ENCODE measurements around the gene FAT3. TPM values are rescaled to one million over a fixed set of nuclear protein-coding genes. Genes with fewer than 3 reads are reported as not detected.
A peak's percentile ranks its signal among the peaks of the same experiment; 100 is the strongest.

Gene FAT3
- total and polyA plus RNA-seq, 2 donors (not counting 1 experiment from before 2014, with no cell fraction given), result 3.9 to 5.9 TPM

GRCh38 chr11:92266806-92267205 lies 42.2 kb downstream of the FAT3 start:
- H3K27me3 ChIP-seq (ENCODE audit: control insufficient read depth, insufficient read depth, low read length), result no peaks in the 10 kb centered on the region
- DNase-seq (ENCODE audit: low read depth in 2 of 2), result no peak
- no peaks in the 10 kb centered on the region for H3K79me2 ChIP-seq (ENCODE audit: control insufficient read depth, insufficient read depth, low read length)
- peaks cover 6% of the 10 kb centered on the region for H3K4me1 ChIP-seq (ENCODE audit: control insufficient read depth, extremely low read depth, insufficient read depth, low read length)
- H3K4me3 ChIP-seq (replicated peaks in 1 of 4; ENCODE audit: control extremely low read depth in 1 of 4, insufficient read depth in 1 of 4, low read depth in 3 of 4, low read length in 4 of 4), result no peak overlapping the region
- H3K9me3 ChIP-seq (ENCODE audit: control insufficient read depth, insufficient read depth, low read depth, low read length), result no peaks in the 10 kb centered on the region
- no peak overlapping the region for H2AFZ ChIP-seq (ENCODE audit: low read length)
- no peak overlapping the region for H3K4me2 ChIP-seq (ENCODE audit: extremely low read depth, insufficient read depth, low read length)
- no peak overlapping the region for H3K27ac ChIP-seq (ENCODE audit: insufficient read depth, low read length)
- TF ChIP-seq CTCF (conservative IDR thresholded peaks at IDR 0.05 in 1 of 2, IDR thresholded peaks at IDR 0.05 in 1 of 2; ENCODE audit: low read depth in 1 of 2, low read length in 2 of 2), result no peak
- TF ChIP-seq EZH2 (IDR thresholded peaks at IDR 0.05; ENCODE audit: low read length, missing control alignments), result no peak
- no peak overlapping the region for H3K9ac ChIP-seq (ENCODE audit: insufficient read depth, low read length)
- no peaks in the 10 kb centered on the region for H4K20me1 ChIP-seq (ENCODE audit: control insufficient read depth, extremely low read depth, insufficient read depth, low read length)
- no peaks in the 10 kb centered on the region for H3K36me3 ChIP-seq (ENCODE audit: control insufficient read depth, insufficient read depth, low read length)

GRCh38 chr11:92267278-92267677 lies 42.7 kb downstream of the FAT3 start:
- Histone ChIP-seq H3K4me3 (replicated peaks in 1 of 4; ENCODE audit: control extremely low read depth in 1 of 4, insufficient read depth in 1 of 4, low read depth in 3 of 4, low read length in 4 of 4) (no peak overlapping the region), H4K20me1 (ENCODE audit: control insufficient read depth, extremely low read depth, insufficient read depth, low read length) (no peaks in the 10 kb centered on the region), H3K27ac (ENCODE audit: insufficient read depth, low read length) (no peak overlapping the region), H3K4me1 (ENCODE audit: control insufficient read depth, extremely low read depth, insufficient read depth, low read length) (peaks cover 6% of the 10 kb centered on the region), H3K9ac (ENCODE audit: insufficient read depth, low read length) (no peak overlapping the region), H3K4me2 (ENCODE audit: extremely low read depth, insufficient read depth, low read length) (no peak overlapping the region), H3K36me3 (ENCODE audit: control insufficient read depth, insufficient read depth, low read length) (no peaks in the 10 kb centered on the region), H3K9me3 (ENCODE audit: control insufficient read depth, insufficient read depth, low read depth, low read length) (no peaks in the 10 kb centered on the region), H2AFZ (ENCODE audit: low read length) (no peak overlapping the region), H3K79me2 (ENCODE audit: control insufficient read depth, insufficient read depth, low read length) (no peaks in the 10 kb centered on the region), H3K27me3 (ENCODE audit: control insufficient read depth, insufficient read depth, low read length) (no peaks in the 10 kb centered on the region)
- TF ChIP-seq EZH2 (IDR thresholded peaks at IDR 0.05; ENCODE audit: low read length, missing control alignments), result no peak
- no peak for TF ChIP-seq CTCF (conservative IDR thresholded peaks at IDR 0.05 in 1 of 2, IDR thresholded peaks at IDR 0.05 in 1 of 2; ENCODE audit: low read depth in 1 of 2, low read length in 2 of 2)
- no peak for DNase-seq (ENCODE audit: low read depth in 2 of 2)

GRCh38 chr11:92267968-92268367 lies 43.4 kb downstream of the FAT3 start:
- no peak overlapping the region for H3K4me2 ChIP-seq (ENCODE audit: extremely low read depth, insufficient read depth, low read length)
- H3K4me3 ChIP-seq (replicated peaks in 1 of 4; ENCODE audit: control extremely low read depth in 1 of 4, insufficient read depth in 1 of 4, low read depth in 3 of 4, low read length in 4 of 4), result no peak overlapping the region
- TF ChIP-seq CTCF (conservative IDR thresholded peaks at IDR 0.05 in 1 of 2, IDR thresholded peaks at IDR 0.05 in 1 of 2; ENCODE audit: low read depth in 1 of 2, low read length in 2 of 2) (no peak), EZH2 (IDR thresholded peaks at IDR 0.05; ENCODE audit: low read length, missing control alignments) (no peak)
- H2AFZ ChIP-seq (ENCODE audit: low read length), result no peak overlapping the region
- no peaks in the 10 kb centered on the region for H3K9me3 ChIP-seq (ENCODE audit: control insufficient read depth, insufficient read depth, low read depth, low read length)
- H4K20me1 ChIP-seq (ENCODE audit: control insufficient read depth, extremely low read depth, insufficient read depth, low read length), result no peaks in the 10 kb centered on the region
- peak in 1 of 2 donors; percentile 23 for DNase-seq (ENCODE audit: low read depth in 2 of 2)
- H3K4me1 ChIP-seq (ENCODE audit: control insufficient read depth, extremely low read depth, insufficient read depth, low read length), result peaks cover 6% of the 10 kb centered on the region
- no peaks in the 10 kb centered on the region for H3K36me3 ChIP-seq (ENCODE audit: control insufficient read depth, insufficient read depth, low read length)
- no peaks in the 10 kb centered on the region for H3K79me2 ChIP-seq (ENCODE audit: control insufficient read depth, insufficient read depth, low read length)
- H3K27me3 ChIP-seq (ENCODE audit: control insufficient read depth, insufficient read depth, low read length), result no peaks in the 10 kb centered on the region
- H3K9ac ChIP-seq (ENCODE audit: insufficient read depth, low read length), result no peak overlapping the region
- no peak overlapping the region for H3K27ac ChIP-seq (ENCODE audit: insufficient read depth, low read length)

Measured in fibroblast of lung (primary cell).